ENCODE data around the gene TGFB1.
"Not testable (repeated sequence)": the region's sequence is repeated elsewhere in the genome, so short reads cannot be mapped to it uniquely, and the experiment has no call there.

The TGFB1 gene

DNA sequence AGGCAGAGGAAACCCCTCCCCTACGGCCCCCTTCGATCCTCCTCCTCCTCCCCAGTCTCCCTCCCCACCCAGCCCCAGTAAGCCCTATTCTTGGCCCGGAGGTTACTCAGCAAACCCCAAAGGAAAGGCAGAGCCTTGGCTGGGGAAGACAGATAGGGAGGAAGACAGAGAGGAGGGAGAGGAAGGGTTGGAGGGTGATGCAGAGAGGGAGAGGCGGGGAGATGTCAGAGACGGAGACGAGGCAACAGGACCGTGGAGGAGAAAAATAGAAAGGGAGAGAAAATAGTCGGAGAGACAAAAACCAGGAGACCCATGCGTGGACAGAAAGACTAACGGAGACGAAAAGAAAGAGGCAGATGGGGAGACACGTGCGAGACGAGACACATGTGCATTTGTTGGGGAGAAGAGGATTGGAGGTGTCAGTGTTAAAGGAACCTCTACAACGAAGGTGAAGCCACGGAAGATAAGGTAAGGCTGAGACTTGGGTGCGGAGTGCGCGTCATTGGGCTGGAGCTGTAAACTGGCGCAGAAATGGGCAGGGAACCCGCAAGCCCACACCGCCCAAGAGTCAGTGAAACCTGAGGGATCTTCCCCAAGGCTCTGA is 2.9 kb downstream of the TGFB1 start:
- Histone ChIP-seq H3K79me2 (ENCODE audit: control insufficient read depth, insufficient read depth, low read length) (peaks cover 26% of the 10 kb centered on the region), H3K79me1 (ENCODE audit: low read length) (peaks cover 14% of the 10 kb centered on the region), H3K56ac (ENCODE audit: low read length) (peak overlapping the region; percentile 97), H3K36me3 (ENCODE audit: control insufficient read depth, insufficient read depth, low read length) (peaks cover 3% of the 10 kb centered on the region), H3K4me1 (ENCODE audit: control insufficient read depth, low read depth, low read length) (no peaks in the 10 kb centered on the region), H2AK5ac (ENCODE audit: low read length) (no peak overlapping the region), H4K5ac (ENCODE audit: low read length) (no peak overlapping the region), H3K18ac (ENCODE audit: low read length) (peak overlapping the region; percentile 57), H3K9ac (ENCODE audit: low read length) (peak overlapping the region; percentile 95), H3K23ac (ENCODE audit: low read length) (no peak overlapping the region), H4K8ac (ENCODE audit: low read depth, low read length) (no peak overlapping the region), H3K4me3 (ENCODE audit: low read length) (peak overlapping the region; percentile 96), H2BK5ac (ENCODE audit: low read length) (peak overlapping the region; percentile 43), H2BK15ac (replicated peaks; ENCODE audit: low read depth) (no peak overlapping the region), H3K27me3 (ENCODE audit: insufficient read depth, low read length, poor library complexity) (no peaks in the 10 kb centered on the region), H2BK120ac (ENCODE audit: low read depth, low read length) (no peak overlapping the region), H3K4me2 (ENCODE audit: low read length) (peak overlapping the region; percentile 54), H3K4ac (ENCODE audit: low read depth, low read length) (peak overlapping the region; percentile 38), H3K27ac (ENCODE audit: low read depth, low read length) (no peak overlapping the region)
- no peak for DNase-seq
- no CpG with 5 or more reads among the region's 22 CpGs for WGBS (ENCODE audit: extremely low coverage, insufficient coverage, low lambda C conversion rate)

DNA sequence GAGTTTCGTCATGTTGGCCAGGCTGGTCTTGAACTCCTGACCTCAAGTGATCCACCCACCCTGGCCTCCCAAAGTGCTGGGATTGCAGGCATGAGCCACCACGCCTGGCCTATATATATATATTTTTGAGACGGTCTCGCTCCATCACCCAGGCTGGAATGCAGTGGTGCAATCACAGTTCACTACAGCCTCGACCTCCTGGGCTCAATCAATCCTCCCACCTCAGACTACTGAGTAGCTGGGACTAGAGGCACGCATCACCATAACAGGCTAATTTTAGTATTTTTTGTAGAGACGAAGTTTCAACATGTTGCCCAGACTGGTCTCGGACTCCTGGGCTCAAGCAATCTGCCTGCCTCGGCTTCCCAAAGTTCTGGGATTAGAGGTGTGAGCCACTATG is 6.8 kb downstream of the TGFB1 start:
- H2BK5ac ChIP-seq (ENCODE audit: low read length); H3K9ac ChIP-seq (ENCODE audit: low read length); DNase-seq; H3K23ac ChIP-seq (ENCODE audit: low read length); H2AK5ac ChIP-seq (ENCODE audit: low read length); H3K4me2 ChIP-seq (ENCODE audit: low read length); H3K36me3 ChIP-seq (ENCODE audit: control insufficient read depth, insufficient read depth, low read length); H3K4ac ChIP-seq (ENCODE audit: low read depth, low read length); H3K56ac ChIP-seq (ENCODE audit: low read length); H3K27me3 ChIP-seq (ENCODE audit: insufficient read depth, low read length, poor library complexity); H2BK120ac ChIP-seq (ENCODE audit: low read depth, low read length); H2BK15ac ChIP-seq (replicated peaks; ENCODE audit: low read depth); H3K27ac ChIP-seq (ENCODE audit: low read depth, low read length); H3K4me3 ChIP-seq (ENCODE audit: low read length); H4K5ac ChIP-seq (ENCODE audit: low read length); H3K4me1 ChIP-seq (ENCODE audit: control insufficient read depth, low read depth, low read length); H3K18ac ChIP-seq (ENCODE audit: low read length); H4K8ac ChIP-seq (ENCODE audit: low read depth, low read length); H3K79me1 ChIP-seq (ENCODE audit: low read length): not testable (repeated sequence)
- no CpG with 5 or more reads among the region's 9 CpGs for WGBS (ENCODE audit: extremely low coverage, insufficient coverage, low lambda C conversion rate)
- peaks cover 12% of the 10 kb centered on the region for H3K79me2 ChIP-seq (ENCODE audit: control insufficient read depth, insufficient read depth, low read length)

DNA sequence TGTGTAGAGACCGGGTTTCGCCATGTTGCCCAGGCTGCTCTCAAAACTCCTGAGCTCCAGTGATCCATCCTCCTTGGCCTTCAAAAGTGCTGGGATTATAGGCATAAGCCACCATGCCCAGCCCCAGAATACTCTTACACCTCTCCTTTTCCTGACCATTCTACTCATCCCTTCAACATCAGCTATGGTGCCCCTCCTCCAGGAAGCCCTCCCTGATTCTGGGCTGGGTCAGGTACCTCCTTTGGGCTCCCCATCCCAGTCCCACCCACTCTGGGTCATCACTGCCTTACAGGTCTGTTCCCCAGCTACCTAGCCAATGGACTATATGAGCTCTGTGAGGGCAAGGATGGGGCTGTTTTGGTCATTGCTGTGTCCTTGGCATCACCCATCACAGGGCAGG is 9.6 kb downstream of the TGFB1 start:
- Histone ChIP-seq H3K56ac (ENCODE audit: low read length) (no peak overlapping the region), H3K9ac (ENCODE audit: low read length) (no peak overlapping the region), H3K27ac (ENCODE audit: low read depth, low read length) (no peak overlapping the region), H2BK15ac (replicated peaks; ENCODE audit: low read depth) (no peak overlapping the region), H3K79me2 (ENCODE audit: control insufficient read depth, insufficient read depth, low read length) (no peaks in the 10 kb centered on the region), H3K27me3 (ENCODE audit: insufficient read depth, low read length, poor library complexity) (no peaks in the 10 kb centered on the region), H2BK5ac (ENCODE audit: low read length) (no peak overlapping the region), H3K36me3 (ENCODE audit: control insufficient read depth, insufficient read depth, low read length) (peaks cover 15% of the 10 kb centered on the region), H2BK120ac (ENCODE audit: low read depth, low read length) (no peak overlapping the region), H3K4ac (ENCODE audit: low read depth, low read length) (no peak overlapping the region), H3K4me3 (ENCODE audit: low read length) (no peak overlapping the region), H4K8ac (ENCODE audit: low read depth, low read length) (no peak overlapping the region), H3K23ac (ENCODE audit: low read length) (no peak overlapping the region), H2AK5ac (ENCODE audit: low read length) (no peak overlapping the region), H3K18ac (ENCODE audit: low read length) (no peak overlapping the region), H3K4me2 (ENCODE audit: low read length) (no peak overlapping the region), H3K79me1 (ENCODE audit: low read length) (peaks cover 3% of the 10 kb centered on the region), H3K4me1 (ENCODE audit: control insufficient read depth, low read depth, low read length) (no peaks in the 10 kb centered on the region), H4K5ac (ENCODE audit: low read length) (no peak overlapping the region)
- DNase-seq, result no peak
- WGBS (ENCODE audit: extremely low coverage, insufficient coverage, low lambda C conversion rate), result no CpG with 5 or more reads among the region's 2 CpGs

DNA sequence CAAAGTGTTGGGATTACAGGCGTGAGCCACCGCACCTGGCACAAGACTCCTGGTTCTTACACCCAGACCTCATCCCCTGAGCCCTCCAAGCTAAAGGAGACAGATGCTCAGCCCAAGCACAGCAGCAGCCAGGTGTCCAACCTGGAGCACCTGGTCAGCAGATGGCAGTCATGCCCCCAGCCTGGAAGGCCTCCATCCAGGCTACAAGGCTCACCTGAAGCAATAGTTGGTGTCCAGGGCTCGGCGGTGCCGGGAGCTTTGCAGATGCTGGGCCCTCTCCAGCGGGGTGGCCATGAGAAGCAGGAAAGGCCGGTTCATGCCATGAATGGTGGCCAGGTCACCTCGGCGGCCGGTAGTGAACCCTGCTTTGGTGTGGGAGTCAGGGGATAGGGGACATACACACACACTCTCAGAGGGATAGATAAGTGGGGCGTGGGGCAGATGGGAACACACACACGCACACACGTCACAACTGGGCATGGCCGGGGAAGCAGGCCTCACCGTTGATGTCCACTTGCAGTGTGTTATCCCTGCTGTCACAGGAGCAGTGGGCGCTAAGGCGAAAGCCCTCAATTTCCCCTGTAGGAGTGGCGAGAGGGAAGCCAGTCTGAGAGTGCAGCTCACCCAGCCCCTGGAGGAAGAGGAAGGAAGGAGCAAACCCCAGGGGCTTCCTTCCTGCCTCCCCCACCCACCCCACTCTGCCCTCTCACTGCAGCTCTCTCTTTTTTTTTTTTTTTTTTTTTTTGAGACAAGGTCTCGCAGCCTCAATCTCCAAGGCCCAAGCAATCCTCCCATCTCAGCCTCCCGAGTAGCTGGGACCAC is 11.8 kb downstream of the TGFB1 start:
- H4K8ac ChIP-seq (ENCODE audit: low read depth, low read length), result no peak overlapping the region
- H3K4me3 ChIP-seq (ENCODE audit: low read length), result no peak overlapping the region
- no peak overlapping the region for H3K18ac ChIP-seq (ENCODE audit: low read length)
- no peak overlapping the region for H3K4ac ChIP-seq (ENCODE audit: low read depth, low read length)
- H3K27me3 ChIP-seq (ENCODE audit: insufficient read depth, low read length, poor library complexity), result no peaks in the 10 kb centered on the region
- H3K36me3 ChIP-seq (ENCODE audit: control insufficient read depth, insufficient read depth, low read length), result peaks cover 12% of the 10 kb centered on the region
- no peaks in the 10 kb centered on the region for H3K4me1 ChIP-seq (ENCODE audit: control insufficient read depth, low read depth, low read length)
- no peak overlapping the region for H2BK120ac ChIP-seq (ENCODE audit: low read depth, low read length)
- no peaks in the 10 kb centered on the region for H3K79me2 ChIP-seq (ENCODE audit: control insufficient read depth, insufficient read depth, low read length)
- H3K23ac ChIP-seq (ENCODE audit: low read length), result no peak overlapping the region
- H3K27ac ChIP-seq (ENCODE audit: low read depth, low read length), result no peak overlapping the region
- no peak overlapping the region for H2AK5ac ChIP-seq (ENCODE audit: low read length)
- no peak overlapping the region for H4K5ac ChIP-seq (ENCODE audit: low read length)
- no CpG with 5 or more reads among the region's 20 CpGs for WGBS (ENCODE audit: extremely low coverage, insufficient coverage, low lambda C conversion rate)
- no peak overlapping the region for H3K9ac ChIP-seq (ENCODE audit: low read length)
- DNase-seq, result no peak
- H2BK5ac ChIP-seq (ENCODE audit: low read length), result no peak overlapping the region
- no peaks in the 10 kb centered on the region for H3K79me1 ChIP-seq (ENCODE audit: low read length)
- peak overlapping the region; percentile 7 for H3K56ac ChIP-seq (ENCODE audit: low read length)
- no peak overlapping the region for H2BK15ac ChIP-seq (replicated peaks; ENCODE audit: low read depth)
- no peak overlapping the region for H3K4me2 ChIP-seq (ENCODE audit: low read length)

DNA sequence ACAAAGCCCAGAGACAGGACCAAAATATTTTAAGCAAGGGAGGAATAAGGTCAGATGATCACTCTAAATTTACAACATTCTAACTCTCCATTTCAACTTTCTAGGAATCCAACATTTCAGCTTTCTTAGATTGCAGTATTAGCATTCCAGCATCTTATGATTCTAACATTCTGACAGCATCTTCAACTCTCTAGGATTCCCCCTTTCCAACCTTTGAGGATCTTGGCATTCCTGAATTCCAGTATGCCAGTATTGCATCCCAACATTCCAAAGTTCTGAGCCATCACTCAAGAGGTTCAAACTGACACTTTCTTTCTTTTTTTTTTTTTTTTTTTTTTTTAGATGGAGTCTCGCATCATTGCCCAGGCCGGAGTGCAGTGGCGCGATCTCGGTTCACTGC is 13.8 kb downstream of the TGFB1 start:
- Histone ChIP-seq H4K5ac (ENCODE audit: low read length) (no peak overlapping the region), H2BK120ac (ENCODE audit: low read depth, low read length) (no peak overlapping the region), H3K27ac (ENCODE audit: low read depth, low read length) (no peak overlapping the region), H3K18ac (ENCODE audit: low read length) (no peak overlapping the region), H3K23ac (ENCODE audit: low read length) (no peak overlapping the region), H3K36me3 (ENCODE audit: control insufficient read depth, insufficient read depth, low read length) (peaks cover 14% of the 10 kb centered on the region), H2BK15ac (replicated peaks; ENCODE audit: low read depth) (no peak overlapping the region), H3K79me2 (ENCODE audit: control insufficient read depth, insufficient read depth, low read length) (no peaks in the 10 kb centered on the region), H3K9ac (ENCODE audit: low read length) (no peak overlapping the region), H3K4me3 (ENCODE audit: low read length) (no peak overlapping the region), H3K4me2 (ENCODE audit: low read length) (no peak overlapping the region), H3K4ac (ENCODE audit: low read depth, low read length) (no peak overlapping the region), H3K56ac (ENCODE audit: low read length) (no peak overlapping the region), H2AK5ac (ENCODE audit: low read length) (no peak overlapping the region), H3K79me1 (ENCODE audit: low read length) (no peaks in the 10 kb centered on the region), H2BK5ac (ENCODE audit: low read length) (no peak overlapping the region), H3K4me1 (ENCODE audit: control insufficient read depth, low read depth, low read length) (no peaks in the 10 kb centered on the region), H3K27me3 (ENCODE audit: insufficient read depth, low read length, poor library complexity) (no peaks in the 10 kb centered on the region), H4K8ac (ENCODE audit: low read depth, low read length) (no peak overlapping the region)
- DNase-seq, result peak; percentile 86
- no CpG with 5 or more reads among the region's 5 CpGs for WGBS (ENCODE audit: extremely low coverage, insufficient coverage, low lambda C conversion rate)
